HCT116 (cell line): ENCODE data around the gene EPHB4.

ENCODE experiments used
- CTCF ChIP-seq, 3 experiments: fragments of 200-600 bp in 1 of 3; sonication (generic) in 1 of 3; IDR thresholded peaks in 2 of 3; conservative IDR thresholded peaks in 1 of 3; 2 replicates each; pipeline ENCODE4 v1.5.1; 2012 to 2017; ENCODE audit warnings: low read depth in 2 of 3, low read length in 2 of 3, antibody characterized with exemption in 1 of 3, borderline replicate concordance in 1 of 3, control low read depth in 1 of 3, mild to moderate bottlenecking in 1 of 3, mixed read lengths in 1 of 3, mixed run types in 1 of 3, moderate library complexity in 1 of 3; ENCODE audit not compliant: insufficient read depth in 1 of 3
- EZH2 ChIP-seq: fragments of 200-600 bp; sonication (generic); IDR thresholded peaks from 2 replicates; pipeline ENCODE4 v1.6.1; 2017; ENCODE audit warnings: antibody characterized with exemption, mixed run types
- EZH2phosphoT487 ChIP-seq: fragments of 200-600 bp; IDR thresholded peaks from 2 replicates; pipeline ENCODE4 v1.6.1; 2018; ENCODE audit warnings: antibody characterized with exemption, borderline replicate concordance
- JUND ChIP-seq: IDR thresholded peaks from 2 replicates; pipeline ENCODE4 v1.6.1; 2012
- POLR2A ChIP-seq: IDR thresholded peaks from 2 replicates; pipeline ENCODE4 v1.7.0; 2011; ENCODE audit warnings: borderline replicate concordance; ENCODE audit not compliant: insufficient read depth, insufficient read length; ENCODE audit errors: extremely low read depth
- YY1 ChIP-seq: IDR thresholded peaks from 2 replicates; pipeline ENCODE4 v1.6.1; 2011; ENCODE audit warnings: low read length, low read depth, moderate library complexity, mild to moderate bottlenecking; ENCODE audit not compliant: insufficient replicate concordance; ENCODE audit errors: extremely low read depth
- TF ChIP-seq, protein P1 (sequence below): IDR thresholded peaks from 2 replicates; pipeline ENCODE4 v1.6.1; 2012; ENCODE audit warnings: low read depth

DNA sequence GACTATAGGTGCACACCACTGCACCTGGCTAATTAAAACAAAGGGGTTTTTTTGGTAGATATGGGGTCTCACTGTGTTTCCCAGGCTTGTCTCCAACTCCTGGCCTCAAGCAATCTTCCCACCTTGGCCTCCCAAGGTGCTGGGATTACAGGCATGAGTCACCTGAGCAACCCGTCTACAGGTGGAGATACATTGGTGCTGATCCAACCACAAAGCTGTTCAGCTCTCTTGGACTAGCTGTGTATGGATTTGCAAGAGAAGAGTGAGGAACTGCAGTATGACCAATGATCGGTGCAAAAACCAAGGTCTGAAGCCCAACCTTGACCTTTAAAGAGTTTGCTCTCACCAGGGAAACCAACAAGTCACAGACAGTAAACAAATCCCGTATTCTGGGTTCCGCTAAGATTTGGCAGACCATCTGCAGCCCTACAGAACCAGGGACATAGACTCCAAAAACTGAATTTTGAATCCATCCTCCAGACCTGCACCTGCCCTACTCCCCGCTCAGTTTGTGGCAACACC is 18.9 kb downstream of the EPHB4 start:
- TF ChIP-seq JUND (no peak), POLR2A (no peak), YY1 (no peak), EZH2phosphoT487 (no peak), CTCF (IDR thresholded peaks at IDR 0.05 in 2 of 3, conservative IDR thresholded peaks at IDR 0.05 in 1 of 3; ENCODE audit: borderline replicate concordance in 1 of 3, insufficient read depth in 1 of 3, low read depth in 2 of 3, low read length in 2 of 3) (no peak), EZH2 (no peak)
- TF ChIP-seq, protein P1, sequence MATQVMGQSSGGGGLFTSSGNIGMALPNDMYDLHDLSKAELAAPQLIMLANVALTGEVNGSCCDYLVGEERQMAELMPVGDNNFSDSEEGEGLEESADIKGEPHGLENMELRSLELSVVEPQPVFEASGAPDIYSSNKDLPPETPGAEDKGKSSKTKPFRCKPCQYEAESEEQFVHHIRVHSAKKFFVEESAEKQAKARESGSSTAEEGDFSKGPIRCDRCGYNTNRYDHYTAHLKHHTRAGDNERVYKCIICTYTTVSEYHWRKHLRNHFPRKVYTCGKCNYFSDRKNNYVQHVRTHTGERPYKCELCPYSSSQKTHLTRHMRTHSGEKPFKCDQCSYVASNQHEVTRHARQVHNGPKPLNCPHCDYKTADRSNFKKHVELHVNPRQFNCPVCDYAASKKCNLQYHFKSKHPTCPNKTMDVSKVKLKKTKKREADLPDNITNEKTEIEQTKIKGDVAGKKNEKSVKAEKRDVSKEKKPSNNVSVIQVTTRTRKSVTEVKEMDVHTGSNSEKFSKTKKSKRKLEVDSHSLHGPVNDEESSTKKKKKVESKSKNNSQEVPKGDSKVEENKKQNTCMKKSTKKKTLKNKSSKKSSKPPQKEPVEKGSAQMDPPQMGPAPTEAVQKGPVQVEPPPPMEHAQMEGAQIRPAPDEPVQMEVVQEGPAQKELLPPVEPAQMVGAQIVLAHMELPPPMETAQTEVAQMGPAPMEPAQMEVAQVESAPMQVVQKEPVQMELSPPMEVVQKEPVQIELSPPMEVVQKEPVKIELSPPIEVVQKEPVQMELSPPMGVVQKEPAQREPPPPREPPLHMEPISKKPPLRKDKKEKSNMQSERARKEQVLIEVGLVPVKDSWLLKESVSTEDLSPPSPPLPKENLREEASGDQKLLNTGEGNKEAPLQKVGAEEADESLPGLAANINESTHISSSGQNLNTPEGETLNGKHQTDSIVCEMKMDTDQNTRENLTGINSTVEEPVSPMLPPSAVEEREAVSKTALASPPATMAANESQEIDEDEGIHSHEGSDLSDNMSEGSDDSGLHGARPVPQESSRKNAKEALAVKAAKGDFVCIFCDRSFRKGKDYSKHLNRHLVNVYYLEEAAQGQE, result no peak
